ENCODE measurements around the gene PGAM2.
"Not testable (repeated sequence)": the region's sequence is repeated elsewhere in the genome, so short reads cannot be mapped to it uniquely, and the experiment has no call there.

Gene PGAM2

DNA sequence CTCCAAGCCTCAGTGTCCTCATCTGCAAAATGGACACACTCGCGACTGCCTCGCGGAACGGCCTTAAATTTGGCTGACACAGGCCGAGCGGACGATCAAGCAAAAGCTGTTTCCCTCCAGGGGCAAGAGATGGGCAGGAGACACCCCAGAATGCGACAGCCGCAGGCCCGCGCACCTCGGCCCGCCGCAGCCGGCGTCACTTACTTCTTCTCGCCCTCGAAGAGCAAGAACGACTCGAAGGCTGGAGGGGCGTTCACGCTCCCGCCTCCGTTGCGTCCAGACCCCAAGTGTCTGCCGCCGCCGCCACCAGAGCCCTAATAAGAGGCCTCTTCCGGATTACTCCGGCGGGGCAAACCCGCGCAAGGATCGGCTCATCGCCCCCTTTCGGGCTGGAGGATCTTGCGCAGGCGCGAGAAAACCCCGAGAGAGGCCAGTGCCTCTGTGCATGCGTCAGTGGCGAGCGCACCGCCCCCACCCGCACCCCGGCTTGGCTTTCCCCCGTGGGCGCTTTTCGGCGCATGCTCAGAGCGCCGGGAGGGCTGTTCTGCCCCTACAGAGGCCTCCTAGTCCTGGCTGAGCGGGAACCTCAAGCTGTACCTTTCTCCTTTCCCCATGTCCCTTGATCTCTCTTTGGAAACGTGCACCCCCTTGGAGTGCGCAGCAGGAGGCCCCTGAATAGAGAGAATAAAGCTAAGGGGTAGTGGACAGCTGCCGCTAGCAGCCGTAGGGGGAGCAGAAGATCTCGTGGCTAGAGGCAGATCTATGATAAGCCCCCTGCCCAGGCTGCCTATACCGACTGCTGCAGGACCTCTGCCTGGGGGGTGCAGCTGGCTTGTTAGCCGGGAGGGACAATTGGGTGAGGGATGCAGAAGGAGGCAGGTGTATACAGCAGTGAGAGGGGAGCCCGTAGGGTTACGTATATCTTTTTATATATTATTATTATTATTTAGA lies 46.2 kb downstream of the PGAM2 start:
- DNase-seq, result peak; percentile 96 to 98 (median 98)

DNA sequence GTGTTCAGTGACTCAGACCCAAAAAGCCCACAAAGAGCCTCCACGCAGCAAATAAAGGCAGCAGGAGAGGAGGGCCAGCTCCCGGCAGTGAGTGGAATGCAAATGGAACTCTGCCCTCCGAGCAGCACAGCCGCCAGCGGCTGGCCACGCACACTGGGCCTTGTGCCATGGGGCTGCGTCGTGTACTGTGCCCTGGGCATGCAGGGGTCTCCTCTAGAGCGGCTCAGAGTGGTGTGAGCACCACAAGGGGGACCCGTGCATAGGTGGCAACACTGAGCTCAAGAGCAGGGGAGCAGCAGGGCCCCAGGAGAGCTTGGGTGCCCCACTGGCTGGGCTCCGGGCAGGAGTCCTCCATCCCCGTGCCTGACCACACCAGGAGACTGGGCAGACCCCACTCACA lies 50.3 kb downstream of the PGAM2 start:
- DNase-seq, result not testable (repeated sequence)
